Neural progenitor cell (in vitro differentiated cells): ENCODE data around the gene AP2B1. TPM values are rescaled to one million over a fixed set of nuclear protein-coding genes. Genes with fewer than 3 reads are reported as not detected.

Experiments
- DNase-seq: peaks from one replicate; pipeline ENCODE4 v3.0.0-alpha.2; 2016; ENCODE audit warnings: low spot score
- H2AFZ ChIP-seq: fragments of 200-600 bp; sonication (generic); replicated peaks from 2 replicates; pipeline ENCODE4 v1.6.1; 2016; ENCODE audit warnings: antibody characterized with exemption
- H3F3A ChIP-seq: fragments of 200-600 bp; sonication (generic); 2 replicates; pipeline ENCODE4 v1.6.1; 2016; ENCODE audit warnings: antibody characterized with exemption, low read depth
- H3K27ac ChIP-seq: fragments of 200-600 bp; sonication (generic); 2 replicates; pipeline ENCODE4 v1.5.1; 2016; ENCODE audit warnings: mild to moderate bottlenecking
- H3K27me3 ChIP-seq: fragments of 200-600 bp; sonication (generic); 2 replicates; pipeline ENCODE4 v1.6.1; 2016; ENCODE audit warnings: mild to moderate bottlenecking, moderate library complexity
- H3K36me3 ChIP-seq: fragments of 200-600 bp; sonication (generic); 2 replicates; pipeline ENCODE4 v1.5.1; 2016
- H3K4me1 ChIP-seq: fragments of 200-600 bp; sonication (generic); 2 replicates; pipeline ENCODE4 v1.6.1; 2016; ENCODE audit warnings: mixed run types
- H3K4me2 ChIP-seq: fragments of 200-600 bp; sonication (generic); 2 replicates; pipeline ENCODE4 v1.6.1; 2016
- H3K4me3 ChIP-seq: fragments of 200-600 bp; sonication (generic); 2 replicates; pipeline ENCODE4 v1.5.1; 2016
- H3K79me2 ChIP-seq: fragments of 200-600 bp; sonication (generic); 2 replicates; pipeline ENCODE4 v1.6.1; 2016; ENCODE audit warnings: low read depth
- H3K9ac ChIP-seq: fragments of 200-600 bp; sonication (generic); 2 replicates; pipeline ENCODE4 v1.6.1; 2016
- H3K9me3 ChIP-seq: fragments of 200-600 bp; sonication (generic); 2 replicates; pipeline ENCODE4 v1.5.1; 2016; ENCODE audit warnings: low read depth
- H4K20me1 ChIP-seq: fragments of 200-600 bp; sonication (generic); 2 replicates; pipeline ENCODE4 v1.6.1; 2016; ENCODE audit warnings: low read depth
- H3K27ac Mint-ChIP-seq: 3 replicates; pipeline ENCODE4 v1.8.0; 2021; ENCODE audit warnings: mixed read lengths
- H3K27me3 Mint-ChIP-seq: 2 replicates; pipeline ENCODE4 v1.8.0; 2022; ENCODE audit warnings: low read depth, mild to moderate bottlenecking, inconsistent platforms, moderate library complexity, mixed read lengths; ENCODE audit not compliant: insufficient read depth
- H3K36me3 Mint-ChIP-seq: 3 replicates; pipeline ENCODE4 v1.8.0; 2021; ENCODE audit warnings: mixed read lengths
- H3K4me1 Mint-ChIP-seq: 3 replicates; pipeline ENCODE4 v1.8.0; 2021; ENCODE audit warnings: mixed read lengths
- H3K4me3 Mint-ChIP-seq: 3 replicates; pipeline ENCODE4 v1.8.0; 2021; ENCODE audit warnings: mild to moderate bottlenecking, moderate library complexity, mixed read lengths
- H3K9me3 Mint-ChIP-seq: 3 replicates; pipeline ENCODE4 v1.8.0; 2020; ENCODE audit warnings: mixed read lengths
- EZH2 ChIP-seq: fragments of 200-600 bp; sonication (generic); IDR thresholded peaks from 2 replicates; pipeline ENCODE4 v1.6.1; 2017; ENCODE audit warnings: antibody characterized with exemption, mild to moderate bottlenecking, moderate library complexity
- EZH2phosphoT487 ChIP-seq: fragments of 200-600 bp; sonication (generic); IDR thresholded peaks from 2 replicates; pipeline ENCODE4 v1.6.1; 2017; ENCODE audit warnings: antibody characterized with exemption
- total RNA-seq: library from RNA; depleted of rRNA; stranded (reverse); fragments of >200 nt; gene quantifications from 2 replicates; pipeline ENCODE4 v1.2.3, GENCODE V29; 2015; ENCODE audit warnings: low replicate concordance
- TF ChIP-seq, protein P1 (sequence below): fragments of 200-600 bp; sonication (generic); IDR thresholded peaks from 2 replicates; pipeline ENCODE4 v1.5.1; 2017; ENCODE audit warnings: antibody characterized with exemption, mild to moderate bottlenecking

The AP2B1 gene
- total RNA-seq, 1 donor from 2014 or later = 125 TPM

DNA sequence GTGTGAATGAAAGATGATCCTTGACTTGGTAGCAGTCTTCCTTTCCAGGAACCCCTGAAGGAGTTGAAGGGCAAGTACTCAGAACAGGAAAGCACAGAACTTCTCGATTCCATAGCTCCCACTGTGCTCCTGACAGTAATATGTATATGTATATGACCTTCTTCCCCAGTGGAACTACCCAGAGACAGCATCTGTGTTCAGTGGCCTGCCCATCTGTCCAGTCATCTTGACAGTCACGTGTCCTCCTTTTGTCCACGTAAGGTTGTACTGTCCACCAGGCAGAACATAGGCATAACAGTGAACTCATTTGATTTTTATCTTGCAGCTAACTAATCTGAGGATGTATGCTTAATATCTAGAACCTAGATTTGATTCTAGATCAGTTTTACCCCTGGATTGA lies 106.5 kb downstream of the AP2B1 start:
- Histone ChIP-seq H3K4me1 (peaks cover 6% of the 10 kb centered on the region), H3K9me3 (no peaks in the 10 kb centered on the region), H3K9ac (no peak overlapping the region), H3K36me3 (no peaks in the 10 kb centered on the region), H3K4me2 (no peak overlapping the region), H3K27ac (no peak overlapping the region), H3K79me2 (no peaks in the 10 kb centered on the region), H3F3A (no peaks in the 10 kb centered on the region), H4K20me1 (peaks cover 17% of the 10 kb centered on the region), H3K4me3 (no peak overlapping the region), H2AFZ (no peak overlapping the region), H3K27me3 (no peaks in the 10 kb centered on the region)
- no peak for DNase-seq
- H3K27ac Mint-ChIP-seq = no peak overlapping the region
- H3K36me3 Mint-ChIP-seq = peaks cover 17% of the 10 kb centered on the region
- H3K27me3 Mint-ChIP-seq = peaks cover 3% of the 10 kb centered on the region
- H3K4me1 Mint-ChIP-seq = no peaks in the 10 kb centered on the region
- no peaks in the 10 kb centered on the region for H3K9me3 Mint-ChIP-seq
- TF ChIP-seq, protein P1, sequence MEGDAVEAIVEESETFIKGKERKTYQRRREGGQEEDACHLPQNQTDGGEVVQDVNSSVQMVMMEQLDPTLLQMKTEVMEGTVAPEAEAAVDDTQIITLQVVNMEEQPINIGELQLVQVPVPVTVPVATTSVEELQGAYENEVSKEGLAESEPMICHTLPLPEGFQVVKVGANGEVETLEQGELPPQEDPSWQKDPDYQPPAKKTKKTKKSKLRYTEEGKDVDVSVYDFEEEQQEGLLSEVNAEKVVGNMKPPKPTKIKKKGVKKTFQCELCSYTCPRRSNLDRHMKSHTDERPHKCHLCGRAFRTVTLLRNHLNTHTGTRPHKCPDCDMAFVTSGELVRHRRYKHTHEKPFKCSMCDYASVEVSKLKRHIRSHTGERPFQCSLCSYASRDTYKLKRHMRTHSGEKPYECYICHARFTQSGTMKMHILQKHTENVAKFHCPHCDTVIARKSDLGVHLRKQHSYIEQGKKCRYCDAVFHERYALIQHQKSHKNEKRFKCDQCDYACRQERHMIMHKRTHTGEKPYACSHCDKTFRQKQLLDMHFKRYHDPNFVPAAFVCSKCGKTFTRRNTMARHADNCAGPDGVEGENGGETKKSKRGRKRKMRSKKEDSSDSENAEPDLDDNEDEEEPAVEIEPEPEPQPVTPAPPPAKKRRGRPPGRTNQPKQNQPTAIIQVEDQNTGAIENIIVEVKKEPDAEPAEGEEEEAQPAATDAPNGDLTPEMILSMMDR = no peak
- TF ChIP-seq EZH2phosphoT487 (no peak), EZH2 (no peak)
- H3K4me3 Mint-ChIP-seq = no peak overlapping the region

DNA sequence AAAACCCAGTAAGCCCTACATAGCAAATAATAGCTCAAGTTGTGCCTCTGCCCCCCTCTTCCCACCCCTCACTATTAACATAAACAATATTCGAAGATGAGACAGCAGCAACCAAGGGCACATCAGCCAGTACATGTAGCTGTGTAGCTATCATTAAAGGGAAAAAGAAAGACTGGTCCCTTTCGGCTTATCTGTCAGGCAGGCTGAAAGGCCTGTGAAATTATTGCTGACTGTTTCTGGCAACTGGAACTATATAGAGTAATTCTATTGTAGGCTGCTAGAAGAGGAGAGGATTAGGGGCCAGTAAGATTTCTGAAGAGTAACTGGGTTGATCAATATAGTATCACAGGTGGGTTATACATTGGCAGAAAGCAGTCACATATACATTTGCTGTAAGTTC lies 107.8 kb downstream of the AP2B1 start:
- Mint-ChIP-seq H3K9me3 (no peaks in the 10 kb centered on the region), H3K36me3 (peaks cover 13% of the 10 kb centered on the region), H3K4me1 (no peaks in the 10 kb centered on the region), H3K27me3 (peaks cover 3% of the 10 kb centered on the region), H3K27ac (no peak overlapping the region), H3K4me3 (no peak overlapping the region)
- no peaks in the 10 kb centered on the region for H3F3A ChIP-seq
- H3K27me3 ChIP-seq = no peaks in the 10 kb centered on the region
- no peaks in the 10 kb centered on the region for H3K9me3 ChIP-seq
- no peak overlapping the region for H3K4me2 ChIP-seq
- no peaks in the 10 kb centered on the region for H3K36me3 ChIP-seq
- peaks cover 17% of the 10 kb centered on the region for H4K20me1 ChIP-seq
- peaks cover 6% of the 10 kb centered on the region for H3K4me1 ChIP-seq
- no peak for DNase-seq
- TF ChIP-seq EZH2 = no peak
- TF ChIP-seq, protein P1 = no peak
- TF ChIP-seq EZH2phosphoT487 = no peak
- no peak overlapping the region for H3K9ac ChIP-seq
- no peaks in the 10 kb centered on the region for H3K79me2 ChIP-seq
- H2AFZ ChIP-seq = no peak overlapping the region
- no peak overlapping the region for H3K27ac ChIP-seq
- no peak overlapping the region for H3K4me3 ChIP-seq

DNA sequence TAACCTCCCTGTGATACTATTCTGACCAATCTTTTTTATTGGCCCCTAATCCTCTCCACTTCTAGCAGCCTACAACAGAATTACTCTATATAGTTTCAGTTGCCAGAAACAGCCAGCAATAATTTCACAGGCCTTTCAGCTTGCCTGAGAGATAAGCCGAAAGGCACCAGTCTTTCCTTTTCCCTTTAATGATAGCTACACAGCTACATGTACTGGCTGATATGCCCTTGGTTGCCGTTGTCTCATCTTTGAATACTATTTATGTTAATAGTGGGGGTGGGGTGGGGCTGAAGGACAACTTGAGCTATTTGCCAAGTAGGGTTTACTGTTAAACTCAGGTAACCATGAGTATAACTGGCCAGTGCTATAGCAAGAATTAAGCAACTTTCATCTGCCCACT lies 108.5 kb downstream of the AP2B1 start:
- no peaks in the 10 kb centered on the region for H3F3A ChIP-seq
- TF ChIP-seq, protein P1 = no peak
- no peak for TF ChIP-seq EZH2phosphoT487
- no peak for TF ChIP-seq EZH2
- no peak overlapping the region for H3K9ac ChIP-seq
- Mint-ChIP-seq H3K4me3 (no peak overlapping the region), H3K4me1 (no peaks in the 10 kb centered on the region), H3K27ac (no peak overlapping the region), H3K36me3 (peaks cover 6% of the 10 kb centered on the region), H3K27me3 (peaks cover 3% of the 10 kb centered on the region), H3K9me3 (no peaks in the 10 kb centered on the region)
- H3K9me3 ChIP-seq = no peaks in the 10 kb centered on the region
- no peaks in the 10 kb centered on the region for H3K27me3 ChIP-seq
- H3K36me3 ChIP-seq = no peaks in the 10 kb centered on the region
- H3K4me1 ChIP-seq = peaks cover 6% of the 10 kb centered on the region
- no peaks in the 10 kb centered on the region for H3K79me2 ChIP-seq
- no peak overlapping the region for H3K4me2 ChIP-seq
- H2AFZ ChIP-seq = no peak overlapping the region
- H3K27ac ChIP-seq = no peak overlapping the region
- peaks cover 19% of the 10 kb centered on the region for H4K20me1 ChIP-seq
- no peak for DNase-seq
- no peak overlapping the region for H3K4me3 ChIP-seq

DNA sequence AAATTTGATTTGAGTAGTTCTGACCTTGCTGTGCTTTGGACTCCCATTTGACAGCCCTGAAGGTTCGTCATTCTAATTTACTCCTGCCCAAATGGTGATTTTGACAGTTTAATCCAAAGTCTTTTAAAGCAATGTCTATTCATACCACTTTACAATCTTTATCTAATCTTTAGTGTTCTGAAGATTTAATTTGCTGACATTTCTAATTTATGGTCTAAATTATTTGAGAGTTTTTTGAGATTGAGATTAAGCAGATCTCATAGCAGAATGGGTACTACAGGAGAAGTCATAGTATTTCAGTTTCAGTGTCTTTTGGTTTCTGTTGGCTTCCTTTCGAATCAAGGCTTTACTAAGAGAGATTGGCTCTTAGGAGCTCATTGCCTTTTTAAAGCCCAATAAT lies 111.7 kb downstream of the AP2B1 start:
- DNase-seq = no peak
- no peak overlapping the region for H3K9ac ChIP-seq
- H3K4me1 ChIP-seq = peaks cover 6% of the 10 kb centered on the region
- no peak overlapping the region for H2AFZ ChIP-seq
- no peaks in the 10 kb centered on the region for H3F3A ChIP-seq
- H3K4me1 Mint-ChIP-seq = no peaks in the 10 kb centered on the region
- H3K27me3 Mint-ChIP-seq = peaks cover 2% of the 10 kb centered on the region
- no peaks in the 10 kb centered on the region for H3K9me3 Mint-ChIP-seq
- no peaks in the 10 kb centered on the region for H3K36me3 ChIP-seq
- peaks cover 29% of the 10 kb centered on the region for H4K20me1 ChIP-seq
- H3K4me2 ChIP-seq = no peak overlapping the region
- no peaks in the 10 kb centered on the region for H3K27me3 ChIP-seq
- no peak overlapping the region for H3K4me3 ChIP-seq
- H3K36me3 Mint-ChIP-seq = peaks cover 5% of the 10 kb centered on the region
- no peaks in the 10 kb centered on the region for H3K79me2 ChIP-seq
- H3K27ac Mint-ChIP-seq = no peak overlapping the region
- H3K9me3 ChIP-seq = no peaks in the 10 kb centered on the region
- TF ChIP-seq EZH2 (no peak), EZH2phosphoT487 (no peak)
- TF ChIP-seq, protein P1 = no peak
- no peak overlapping the region for H3K27ac ChIP-seq
- no peak overlapping the region for H3K4me3 Mint-ChIP-seq
